DOHH2 (cell line): ENCODE results near the gene ST6GALNAC6.

ENCODE experiments used
- H3F3A ChIP-seq: fragments of 200-600 bp; sonication (generic), shearing (Covaris generic); 2 replicates; pipeline ENCODE4 v1.6.0; 2016; ENCODE audit warnings: antibody characterized with exemption, mild to moderate bottlenecking; ENCODE audit not compliant: control insufficient read depth, insufficient read depth
- H3K27ac ChIP-seq: fragments of 200-600 bp; sonication (generic); 2 replicates; pipeline ENCODE4 v1.5.1; 2014; ENCODE audit warnings: low read depth, mild to moderate bottlenecking, low read length, moderate library complexity
- H3K27me3 ChIP-seq: fragments of 200-600 bp; sonication (generic); 2 replicates; pipeline ENCODE4 v1.6.1; 2014; ENCODE audit warnings: mild to moderate bottlenecking, low read length, mixed read lengths; ENCODE audit not compliant: control insufficient read depth
- H3K36me3 ChIP-seq: fragments of 200-600 bp; sonication (generic); 2 replicates; pipeline ENCODE4 v1.6.1; 2014; ENCODE audit warnings: mild to moderate bottlenecking, low read length, moderate library complexity, mixed read lengths; ENCODE audit not compliant: control insufficient read depth
- H3K4me1 ChIP-seq: fragments of 200-600 bp; sonication (generic); 2 replicates; pipeline ENCODE4 v1.6.1; 2014; ENCODE audit warnings: mild to moderate bottlenecking, low read length, mixed read lengths; ENCODE audit not compliant: control insufficient read depth
- H3K4me2 ChIP-seq: fragments of 200-600 bp; sonication (generic); 2 replicates; pipeline ENCODE4 v1.6.0; 2014; ENCODE audit warnings: mild to moderate bottlenecking, low read length, moderate library complexity
- H3K4me3 ChIP-seq: fragments of 200-600 bp; sonication (generic); 2 replicates; pipeline ENCODE4 v1.5.1; 2014; ENCODE audit warnings: mild to moderate bottlenecking, low read length, mixed read lengths
- H3K79me2 ChIP-seq: fragments of 200-600 bp; sonication (generic); 2 replicates; pipeline ENCODE4 v1.6.1; 2014; ENCODE audit warnings: mild to moderate bottlenecking, low read length, mixed read lengths; ENCODE audit not compliant: control insufficient read depth
- H3K9me2 ChIP-seq: fragments of 200-600 bp; sonication (generic); replicated peaks from 2 replicates; pipeline ENCODE4 v1.6.1; 2014; ENCODE audit warnings: mild to moderate bottlenecking, low read length, mixed read lengths; ENCODE audit not compliant: control insufficient read depth
- H3K9me3 ChIP-seq: fragments of 200-600 bp; sonication (generic); 2 replicates; pipeline ENCODE4 v1.6.1; 2014; ENCODE audit warnings: antibody characterized with exemption, low read length, mixed read lengths; ENCODE audit not compliant: control insufficient read depth, insufficient read depth
- H4K20me1 ChIP-seq: fragments of 200-600 bp; sonication (generic); 2 replicates; pipeline ENCODE4 v1.6.0; 2014; ENCODE audit warnings: low read depth, mild to moderate bottlenecking, antibody characterized with exemption, low read length, moderate library complexity; ENCODE audit not compliant: control insufficient read depth, insufficient read depth
- EZH2phosphoT487 ChIP-seq: fragments of 200-600 bp; sonication (generic); IDR thresholded peaks from 2 replicates; pipeline ENCODE4 v1.6.1; 2017; ENCODE audit warnings: borderline replicate concordance, mild to moderate bottlenecking, antibody characterized with exemption, low read length, moderate library complexity, mixed read lengths
- TF ChIP-seq, protein P1 (sequence below): fragments of 200-600 bp; sonication (generic); IDR thresholded peaks from one replicate; pipeline ENCODE4 v1.5.1; 2014; ENCODE audit warnings: antibody characterized with exemption, mild to moderate bottlenecking, low read depth, low read length; ENCODE audit not compliant: poor library complexity, severe bottlenecking

ST6GALNAC6 gene

DNA sequence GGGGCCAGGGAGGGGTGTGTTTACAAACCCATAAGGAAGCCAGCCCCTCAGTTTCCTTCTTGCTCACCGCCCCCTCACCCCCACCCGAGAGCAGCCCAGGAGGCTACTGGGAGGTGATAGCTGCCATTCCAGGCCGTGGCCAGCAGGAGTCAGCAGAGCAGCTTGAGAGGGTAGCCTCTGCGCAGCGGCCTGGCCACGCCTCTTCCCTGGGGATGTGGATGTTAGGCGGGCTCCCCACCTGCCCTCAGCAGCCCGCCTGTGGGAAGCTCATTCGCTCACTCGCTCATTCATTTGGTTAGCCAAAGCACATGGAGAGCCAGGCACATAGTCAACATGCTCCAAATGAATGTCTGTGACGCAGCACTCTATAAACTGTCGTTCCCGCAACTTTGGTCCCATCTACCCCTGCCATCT is 44.3 kb upstream of the ST6GALNAC6 start:
- 0 out of 2 replicates have a peak overlapping the region, but pooled peaks have one; percentile 3 for H3K27ac ChIP-seq
- peaks cover 86% of the 10 kb centered on the region for H3K36me3 ChIP-seq
- peak overlapping the region; percentile 14 for H3K4me2 ChIP-seq
- H3K9me3 ChIP-seq = no peaks in the 10 kb centered on the region
- H3F3A ChIP-seq = peaks cover 19% of the 10 kb centered on the region
- TF ChIP-seq EZH2phosphoT487 = no peak
- TF ChIP-seq, protein P1, sequence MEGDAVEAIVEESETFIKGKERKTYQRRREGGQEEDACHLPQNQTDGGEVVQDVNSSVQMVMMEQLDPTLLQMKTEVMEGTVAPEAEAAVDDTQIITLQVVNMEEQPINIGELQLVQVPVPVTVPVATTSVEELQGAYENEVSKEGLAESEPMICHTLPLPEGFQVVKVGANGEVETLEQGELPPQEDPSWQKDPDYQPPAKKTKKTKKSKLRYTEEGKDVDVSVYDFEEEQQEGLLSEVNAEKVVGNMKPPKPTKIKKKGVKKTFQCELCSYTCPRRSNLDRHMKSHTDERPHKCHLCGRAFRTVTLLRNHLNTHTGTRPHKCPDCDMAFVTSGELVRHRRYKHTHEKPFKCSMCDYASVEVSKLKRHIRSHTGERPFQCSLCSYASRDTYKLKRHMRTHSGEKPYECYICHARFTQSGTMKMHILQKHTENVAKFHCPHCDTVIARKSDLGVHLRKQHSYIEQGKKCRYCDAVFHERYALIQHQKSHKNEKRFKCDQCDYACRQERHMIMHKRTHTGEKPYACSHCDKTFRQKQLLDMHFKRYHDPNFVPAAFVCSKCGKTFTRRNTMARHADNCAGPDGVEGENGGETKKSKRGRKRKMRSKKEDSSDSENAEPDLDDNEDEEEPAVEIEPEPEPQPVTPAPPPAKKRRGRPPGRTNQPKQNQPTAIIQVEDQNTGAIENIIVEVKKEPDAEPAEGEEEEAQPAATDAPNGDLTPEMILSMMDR = peak; percentile 94
- no peaks in the 10 kb centered on the region for H3K27me3 ChIP-seq
- no peaks in the 10 kb centered on the region for H3K9me2 ChIP-seq
- peaks cover 4% of the 10 kb centered on the region; the same call in 1 of the 2 replicates for H4K20me1 ChIP-seq
- H3K4me1 ChIP-seq = peaks cover 45% of the 10 kb centered on the region
- peaks cover 25% of the 10 kb centered on the region for H3K79me2 ChIP-seq
- no peak overlapping the region for H3K4me3 ChIP-seq

DNA sequence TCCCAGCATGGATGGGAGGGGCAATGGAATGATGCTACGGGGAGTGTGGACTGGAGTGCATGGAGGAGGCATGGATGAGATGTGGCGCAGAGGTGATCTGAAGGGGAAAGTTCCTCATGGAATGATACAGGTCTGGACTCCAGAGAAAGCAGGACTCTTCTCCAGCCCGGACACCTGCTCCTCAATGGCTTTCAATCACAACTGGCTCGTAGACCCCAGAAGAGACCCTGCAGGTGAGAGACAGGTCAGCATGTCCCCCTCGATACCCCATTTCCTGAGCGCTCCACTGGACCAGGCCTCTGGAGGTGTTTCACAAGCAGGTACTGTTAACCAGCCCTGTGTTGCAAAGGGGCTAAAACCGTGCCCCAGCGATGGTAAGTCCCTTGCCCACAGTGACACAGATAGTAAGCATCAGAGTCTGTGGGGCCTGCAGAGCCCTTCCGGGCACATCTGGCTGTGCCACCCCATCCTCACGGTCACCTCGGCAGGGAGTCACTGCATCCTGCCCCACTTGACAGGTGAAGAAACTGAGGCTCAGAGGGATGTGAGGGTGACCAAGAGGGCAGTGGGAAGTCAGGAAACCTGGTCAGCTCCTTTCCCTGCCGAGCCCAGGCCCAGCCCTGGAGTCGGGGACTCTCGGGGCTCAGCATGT is 43.7 kb upstream of the ST6GALNAC6 start:
- H3K9me3 ChIP-seq = no peaks in the 10 kb centered on the region
- H3K27me3 ChIP-seq = no peaks in the 10 kb centered on the region
- H3K4me3 ChIP-seq = no peak overlapping the region

DNA sequence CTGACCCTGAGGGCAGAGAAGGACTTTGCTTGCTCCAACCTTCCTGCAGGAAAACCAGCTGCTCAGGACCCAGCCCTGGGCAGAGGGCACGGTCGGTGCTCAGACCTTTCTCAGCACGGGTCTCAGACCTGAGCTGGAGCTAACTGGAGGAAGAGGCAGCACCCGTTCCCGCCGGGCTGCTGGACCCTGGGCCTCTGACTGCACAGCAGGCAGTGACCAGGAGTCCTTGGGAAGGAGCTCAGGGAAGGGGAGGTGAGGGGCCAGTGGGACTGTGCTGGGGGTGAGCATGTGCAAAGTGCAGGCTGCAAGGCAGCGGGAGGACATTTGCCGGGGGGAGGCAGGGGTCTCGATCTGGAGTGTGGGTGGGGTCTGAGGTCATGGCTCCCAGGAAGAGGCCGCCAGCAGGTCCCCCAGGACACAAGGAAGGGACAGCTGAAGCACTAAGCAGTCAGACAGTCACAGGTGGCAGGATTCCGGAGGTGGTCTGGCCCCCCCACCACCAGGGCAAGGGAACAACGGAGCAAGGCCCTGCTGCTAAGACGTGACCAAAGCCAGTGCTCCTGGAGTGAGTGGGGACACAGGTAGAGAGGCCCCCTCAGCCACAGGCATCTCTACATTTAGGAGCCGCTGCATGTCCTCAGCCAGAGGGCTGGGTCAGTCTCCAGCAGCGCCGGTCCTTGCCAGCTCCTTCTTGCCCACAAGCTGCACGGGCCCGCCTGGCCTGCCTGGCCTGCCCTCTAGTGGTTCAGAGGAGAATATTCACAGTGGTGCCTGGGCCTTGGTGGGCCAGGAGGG is 43.0 kb upstream of the ST6GALNAC6 start:
- Histone ChIP-seq H3K4me2 (no peak overlapping the region), H3K4me3 (no peak overlapping the region), H3K4me1 (peaks cover 41% of the 10 kb centered on the region), H3F3A (peaks cover 22% of the 10 kb centered on the region), H3K27me3 (no peaks in the 10 kb centered on the region), H4K20me1 (peaks cover 4% of the 10 kb centered on the region; the same call in 1 of the 2 replicates), H3K9me2 (no peaks in the 10 kb centered on the region), H3K36me3 (peaks cover 72% of the 10 kb centered on the region), H3K27ac (no peak overlapping the region), H3K9me3 (no peaks in the 10 kb centered on the region), H3K79me2 (peaks cover 14% of the 10 kb centered on the region)
- TF ChIP-seq, protein P1 = peak; percentile 96
- TF ChIP-seq EZH2phosphoT487 = no peak

More for the DNA sequence above, 43.7 kb upstream of the ST6GALNAC6 start:
- Histone ChIP-seq H3K36me3 (peaks cover 80% of the 10 kb centered on the region), H3K4me2 (peak overlapping the region; percentile 14; the same call in 1 of the 2 replicates), H3K27ac (0 out of 2 replicates have a peak overlapping the region, but pooled peaks have one; percentile 1), H3K9me2 (no peaks in the 10 kb centered on the region), H3K4me1 (peaks cover 45% of the 10 kb centered on the region), H3K79me2 (peaks cover 19% of the 10 kb centered on the region), H3F3A (peaks cover 22% of the 10 kb centered on the region), H4K20me1 (peaks cover 4% of the 10 kb centered on the region; the same call in 1 of the 2 replicates)
- no peak for TF ChIP-seq EZH2phosphoT487
- TF ChIP-seq, protein P1 = no peak
